GM18502 (cell line): Measurements from ENCODE around the gene VILL.
"Not testable (repeated sequence)": the region's sequence is repeated elsewhere in the genome, so short reads cannot be mapped to it uniquely, and the experiment has no call there.

Source experiments
- ATAC-seq: cut with Tn5 transposase; IDR thresholded peaks from one replicate; pipeline ENCODE4 v1.9.1; 2021; ENCODE audit warnings: mild to moderate bottlenecking; ENCODE audit not compliant: unreplicated experiment, poor library complexity

Gene VILL

GRCh38 chr3:38031022-38031994 is 40.7 kb downstream of the VILL start:
- ATAC-seq, result no peak

- ATAC-seq, result no peak
Observed at GRCh38 chr3:38032328-38032865, 41.8 kb downstream of the VILL start.

GRCh38 chr3:38033586-38033985 is 43.0 kb downstream of the VILL start:
- ATAC-seq, result not testable (repeated sequence)

- not testable (repeated sequence) for ATAC-seq
Observed at GRCh38 chr3:38034335-38034734, 43.7 kb downstream of the VILL start.

GRCh38 chr3:38036286-38036685 is 45.7 kb downstream of the VILL start:
- no peak for ATAC-seq

- no peak for ATAC-seq
Observed at GRCh38 chr3:38036906-38037305, 46.3 kb downstream of the VILL start.

GRCh38 chr3:38038447-38038911 is 47.9 kb downstream of the VILL start:
- ATAC-seq, result no peak

- ATAC-seq, result peak; percentile 83
Observed at GRCh38 chr3:38039101-38039898, 48.7 kb downstream of the VILL start, which contains the start of gene DLEC1. Gene DLEC1 (plus strand): TSS chr3:38039208. CDS start chr3:38039226, 18 bp downstream.

- peak; percentile 58 for ATAC-seq
Observed at GRCh38 chr3:38039899-38040261, 49.3 kb downstream of the VILL start.

- ATAC-seq, result no peak
Observed at GRCh38 chr3:38040401-38040800, 49.8 kb downstream of the VILL start.

GRCh38 chr3:38043486-38043885 is 52.9 kb downstream of the VILL start:
- ATAC-seq, result no peak

GRCh38 chr3:38046027-38046426 is 55.4 kb downstream of the VILL start:
- ATAC-seq, result no peak

GRCh38 chr3:38046821-38047220 is 56.2 kb downstream of the VILL start:
- ATAC-seq, result no peak

GRCh38 chr3:38047896-38048295 is 57.3 kb downstream of the VILL start:
- ATAC-seq, result no peak

GRCh38 chr3:38049358-38050126 is 59.0 kb downstream of the VILL start:
- no peak for ATAC-seq

- no peak for ATAC-seq
Observed at GRCh38 chr3:38051131-38051530, 60.5 kb downstream of the VILL start.

- ATAC-seq, result not testable (repeated sequence)
Observed at GRCh38 chr3:38053286-38053685, 62.7 kb downstream of the VILL start.

- not testable (repeated sequence) for ATAC-seq
Observed at GRCh38 chr3:38053813-38054498, 63.4 kb downstream of the VILL start.

GRCh38 chr3:38054499-38055001 is 64.0 kb downstream of the VILL start:
- no peak for ATAC-seq
